Measurements from ENCODE around the gene JAG2.

The JAG2 gene

DNA sequence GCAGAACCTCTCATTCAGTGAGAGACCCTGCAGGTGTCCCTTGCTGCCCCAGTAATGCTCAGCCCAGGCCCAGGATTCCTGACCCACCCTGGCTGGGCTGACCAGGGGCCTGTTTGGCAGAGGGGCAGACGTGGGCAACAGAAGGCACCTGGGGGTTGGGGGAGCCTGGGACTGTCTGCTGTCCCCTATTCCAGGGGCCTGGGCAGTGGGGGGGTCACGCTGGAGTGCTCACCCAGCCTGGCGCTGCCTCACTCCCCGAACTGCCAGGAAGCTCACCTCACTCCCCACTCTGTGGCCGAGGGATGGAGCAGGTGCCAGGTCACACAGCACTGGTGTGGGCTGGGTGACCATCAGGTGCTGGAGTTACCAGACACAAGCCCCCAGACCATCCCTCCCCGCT lies 35.1 kb upstream of the JAG2 start:
- no peak for DNase-seq (ENCODE audit: low spot score)

DNA sequence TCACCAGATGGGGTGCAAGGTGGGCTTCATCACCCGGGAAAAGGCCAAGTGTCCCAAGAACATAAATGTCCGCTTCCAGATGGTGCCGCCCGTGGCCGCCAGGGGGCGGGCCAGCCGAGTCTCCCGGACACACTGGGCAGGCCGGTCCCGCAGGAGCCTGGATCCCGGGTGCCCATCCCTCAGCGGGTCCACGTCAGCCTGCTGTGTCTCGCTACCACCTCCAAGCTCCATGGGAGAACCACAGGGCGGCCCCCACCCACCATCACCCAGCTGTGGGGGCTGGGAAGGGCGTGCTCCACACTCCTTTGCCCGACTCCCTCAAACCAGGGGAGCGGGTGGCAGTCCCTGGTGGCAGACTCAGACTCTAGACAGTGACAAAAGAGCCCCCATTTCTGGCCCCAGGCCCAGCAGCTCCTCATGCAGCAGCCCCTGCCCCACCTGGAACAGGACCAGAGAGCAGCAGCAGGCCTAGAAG lies 34.5 kb upstream of the JAG2 start:
- peak; percentile 56 for DNase-seq (ENCODE audit: low spot score)

DNA sequence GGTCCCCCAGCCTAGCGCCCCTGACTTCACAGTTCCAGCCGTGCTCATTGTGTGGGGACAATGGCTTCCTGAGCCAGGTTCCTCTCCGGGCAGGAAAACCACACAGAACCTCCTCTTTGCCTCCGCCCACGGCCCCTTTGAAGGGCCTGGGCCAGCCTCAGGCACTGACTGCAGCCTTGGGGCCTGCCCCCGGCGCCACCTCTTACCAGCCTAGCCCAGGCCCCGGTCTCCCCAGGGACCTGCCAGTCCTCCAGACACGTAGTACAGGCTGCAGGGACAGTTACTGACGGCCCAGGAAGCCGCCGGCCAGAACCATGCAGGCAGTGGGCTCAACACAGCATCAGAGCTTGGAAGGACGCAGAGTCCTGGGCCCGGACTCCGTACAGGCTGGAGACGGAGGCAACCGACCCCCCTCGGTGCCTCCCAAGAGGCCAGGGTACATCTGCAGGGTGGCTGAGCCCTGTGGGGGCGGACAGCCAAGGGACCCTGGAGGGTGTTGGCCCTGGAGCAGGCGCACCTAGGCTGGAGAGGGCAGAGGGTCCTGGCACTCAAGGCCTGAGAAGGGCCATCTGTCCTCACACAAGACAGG lies 33.4 kb upstream of the JAG2 start:
- DNase-seq (ENCODE audit: low spot score) = no peak

DNA sequence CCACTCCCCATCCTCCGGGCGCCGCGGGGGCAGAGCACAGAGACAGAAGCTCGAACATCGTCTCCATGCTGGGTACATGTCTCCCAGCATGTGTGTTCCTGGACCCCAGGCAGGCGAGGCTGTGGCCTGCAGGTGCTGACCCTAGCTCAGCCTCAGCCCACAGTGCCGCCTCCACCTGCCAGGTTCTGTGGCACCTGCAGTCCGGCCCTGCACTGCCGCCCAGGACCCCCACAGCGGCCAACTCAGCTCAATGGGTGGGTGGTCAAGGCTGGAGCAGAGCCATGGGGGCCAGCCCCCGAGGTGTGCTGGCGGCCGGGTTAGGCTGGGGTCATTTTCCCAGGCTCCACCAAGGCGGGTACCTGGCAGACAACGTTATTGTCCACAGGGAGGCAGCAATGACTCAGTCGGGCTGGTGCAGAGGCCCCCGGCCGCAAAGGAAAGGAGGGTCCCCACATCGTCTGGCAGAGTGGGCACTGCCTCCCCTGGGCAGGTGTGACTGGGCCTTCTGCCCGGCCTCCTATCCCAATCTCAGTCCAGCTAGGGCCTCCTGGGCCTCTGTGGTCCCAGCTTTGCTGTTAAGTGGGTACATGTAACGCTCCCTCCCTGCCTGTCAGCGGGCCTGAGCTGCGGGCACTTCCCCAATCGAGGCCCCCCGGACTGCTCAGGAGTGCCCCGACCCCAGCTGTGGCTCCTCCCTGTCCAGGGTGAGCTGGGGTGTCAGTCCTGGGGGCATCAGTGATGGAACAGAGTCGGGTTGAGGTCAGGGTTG lies 32.8 kb upstream of the JAG2 start:
- no peak for DNase-seq (ENCODE audit: low spot score)

DNA sequence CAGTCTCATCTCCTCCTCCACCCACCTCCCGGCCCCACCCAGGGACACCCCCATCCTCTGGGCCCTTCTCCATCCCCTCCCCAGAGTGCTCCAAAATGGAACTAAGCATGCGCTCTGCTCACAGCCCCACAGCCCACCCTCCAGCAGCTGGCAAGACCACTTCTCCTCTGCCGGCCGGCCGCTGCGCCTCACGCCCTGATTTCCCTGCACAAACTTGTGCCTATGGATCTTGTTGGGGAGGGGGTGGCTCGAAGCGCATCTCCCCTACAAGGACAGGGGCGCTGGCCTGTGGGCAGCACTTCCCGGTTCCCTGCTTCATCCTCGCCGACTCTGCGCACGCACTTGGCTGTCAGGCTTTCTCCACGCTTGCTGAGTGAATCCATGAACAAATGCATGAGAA lies 32.1 kb upstream of the JAG2 start:
- DNase-seq (ENCODE audit: low spot score) = no peak

DNA sequence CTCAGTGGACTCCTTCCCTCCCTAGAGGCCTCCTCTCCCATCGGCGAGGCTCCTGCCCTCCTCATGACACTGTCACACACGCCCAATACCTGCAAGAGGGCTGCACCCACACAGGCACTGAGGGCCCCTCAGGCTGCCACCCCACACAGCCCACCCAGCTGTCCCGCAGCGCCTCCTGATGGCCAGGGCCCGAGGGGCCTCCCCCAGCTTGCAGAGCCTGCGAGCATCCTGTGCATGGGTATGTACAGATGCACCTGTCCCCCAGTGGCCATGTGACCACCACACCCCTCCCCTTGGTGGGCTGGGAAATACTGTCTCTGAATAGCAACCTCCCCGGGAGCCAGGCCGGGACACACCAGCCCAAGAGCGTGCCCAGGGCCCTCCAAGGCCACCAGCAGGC lies 31.5 kb upstream of the JAG2 start:
- no peak for DNase-seq (ENCODE audit: low spot score)

DNA sequence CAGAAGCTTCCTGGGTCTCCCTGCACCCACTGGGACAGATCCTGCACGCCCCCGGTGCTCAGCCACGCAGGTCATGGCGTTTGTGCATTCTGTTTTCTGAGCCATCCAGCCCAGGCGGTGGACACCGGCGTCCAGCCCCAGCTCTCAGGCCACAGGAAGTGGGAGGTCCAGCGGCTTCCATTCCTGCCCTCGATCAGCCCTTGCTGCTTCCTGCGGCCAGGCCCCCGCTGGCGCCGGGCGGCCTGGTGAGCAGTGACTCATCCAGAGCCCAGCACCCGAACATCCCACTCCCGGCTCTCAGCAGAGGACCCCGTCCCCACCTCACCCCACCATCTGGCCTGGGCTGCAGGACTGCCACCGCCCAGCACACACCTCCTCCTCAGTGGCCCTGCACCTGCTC lies 30.5 kb upstream of the JAG2 start:
- no peak for DNase-seq (ENCODE audit: low spot score)

DNA sequence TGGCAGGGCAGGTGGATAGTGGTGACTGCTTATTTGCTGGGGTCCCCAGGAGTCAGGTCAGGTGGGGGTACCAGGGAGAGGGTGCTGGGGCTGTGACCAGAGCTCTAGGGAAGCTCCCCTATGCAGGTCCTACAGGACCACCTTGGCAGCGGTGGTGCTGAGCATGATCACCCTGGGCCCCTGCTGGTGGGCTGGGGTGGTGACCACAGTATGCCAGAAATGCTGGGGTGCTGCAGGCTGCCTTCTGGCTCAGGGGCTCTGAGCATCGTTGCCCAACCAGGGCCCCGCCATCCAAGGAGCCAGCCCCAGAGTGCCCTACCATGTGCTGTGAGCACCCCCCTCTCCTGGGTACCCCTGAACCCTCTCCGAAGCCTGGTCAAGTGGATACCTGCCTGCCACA lies 30.0 kb upstream of the JAG2 start:
- DNase-seq (ENCODE audit: low spot score) = no peak

DNA sequence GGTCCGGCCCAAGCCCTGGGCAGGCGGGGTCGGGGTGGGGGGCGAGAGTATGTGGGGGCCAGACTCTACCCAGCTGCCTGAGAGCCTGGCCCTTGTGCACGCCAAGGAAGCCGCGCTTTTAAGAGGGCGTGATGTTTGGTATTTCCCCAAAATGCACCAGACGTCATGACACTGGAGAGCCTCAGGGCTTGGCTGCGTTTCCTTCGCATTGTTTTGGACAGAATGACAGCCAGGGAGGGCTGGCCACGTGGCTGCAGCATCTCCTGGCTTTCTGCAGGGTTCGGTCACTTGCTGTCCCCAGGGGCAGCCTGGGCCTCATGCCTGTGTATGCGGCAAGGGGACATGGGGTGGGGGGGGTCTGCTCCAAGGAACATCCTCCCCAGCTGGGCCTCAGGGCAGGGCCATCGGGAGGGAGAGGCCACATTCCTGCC lies 28.6 kb upstream of the JAG2 start:
- no peak for DNase-seq (ENCODE audit: low spot score)

DNA sequence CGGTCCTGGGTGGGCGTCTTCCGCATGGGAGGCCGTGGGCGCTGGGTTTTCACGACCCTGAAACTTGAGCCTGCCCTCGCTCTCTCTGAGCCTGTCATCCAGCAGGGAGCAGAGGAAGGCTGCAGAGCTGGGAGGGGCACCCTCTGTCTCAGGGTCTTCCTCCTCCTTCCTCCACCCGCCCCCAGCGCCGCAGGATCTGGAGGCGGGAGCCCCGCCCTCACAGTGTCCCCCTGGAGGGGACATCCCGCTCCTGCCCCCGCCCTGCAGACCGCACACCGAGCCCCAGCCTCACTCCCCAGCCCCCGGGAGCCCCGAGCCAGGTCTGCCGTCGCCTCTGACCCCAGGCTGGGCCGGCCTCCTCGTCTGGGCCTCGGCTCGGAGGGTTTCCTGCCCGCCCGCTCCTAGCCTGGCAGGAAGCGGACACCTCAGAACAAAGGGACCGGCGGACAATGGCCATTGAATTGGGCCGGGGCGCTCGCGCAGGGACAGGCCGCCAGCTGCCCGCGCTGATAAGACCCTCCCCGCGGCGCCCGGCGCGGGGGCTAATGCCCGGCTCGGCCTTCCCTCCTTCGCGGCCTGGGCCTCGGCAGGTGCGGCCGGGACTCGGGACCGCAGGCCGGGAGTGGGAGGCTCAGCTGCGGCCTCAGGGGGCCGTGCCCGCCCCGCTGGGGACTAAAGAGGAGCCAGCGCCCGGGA lies 27.8 kb upstream of the JAG2 start:
- no peak for DNase-seq (ENCODE audit: low spot score)

DNA sequence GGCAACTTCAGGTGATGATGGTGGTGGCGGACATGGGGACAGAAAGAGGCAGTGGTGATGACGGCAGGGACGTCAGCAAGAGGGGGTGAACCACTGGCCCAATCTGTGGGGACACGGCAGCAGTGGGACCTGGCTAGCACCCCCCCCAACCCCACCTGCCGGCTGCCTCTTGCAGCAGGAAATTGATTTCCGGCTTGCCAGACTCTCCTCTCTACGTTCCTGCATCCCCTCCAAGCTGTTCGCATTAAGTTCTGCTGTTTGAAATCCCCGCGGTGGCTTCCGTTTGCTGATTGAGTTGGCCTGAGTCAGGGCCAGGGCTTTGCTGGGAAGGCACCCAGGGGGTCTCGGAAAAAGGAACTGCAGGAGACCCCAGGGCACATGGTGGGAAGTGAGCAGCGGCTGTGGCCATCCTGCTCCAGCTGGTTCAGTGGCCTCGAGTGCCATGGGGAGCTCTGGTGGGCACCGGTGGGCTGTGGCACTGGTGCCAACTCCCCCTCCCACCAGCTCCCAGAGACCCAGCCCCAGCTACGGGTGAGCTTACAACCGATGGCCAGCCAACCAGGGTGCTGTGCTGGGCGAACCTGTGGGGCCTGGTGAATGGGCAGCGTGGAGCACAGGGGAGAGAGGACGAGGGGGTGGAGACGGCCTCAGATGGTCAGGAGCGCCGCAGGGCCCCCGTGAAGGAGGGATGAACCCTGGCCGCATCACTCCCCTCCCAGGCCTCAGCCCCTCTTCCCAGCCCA lies 27.1 kb upstream of the JAG2 start:
- DNase-seq (ENCODE audit: low spot score) = no peak

DNA sequence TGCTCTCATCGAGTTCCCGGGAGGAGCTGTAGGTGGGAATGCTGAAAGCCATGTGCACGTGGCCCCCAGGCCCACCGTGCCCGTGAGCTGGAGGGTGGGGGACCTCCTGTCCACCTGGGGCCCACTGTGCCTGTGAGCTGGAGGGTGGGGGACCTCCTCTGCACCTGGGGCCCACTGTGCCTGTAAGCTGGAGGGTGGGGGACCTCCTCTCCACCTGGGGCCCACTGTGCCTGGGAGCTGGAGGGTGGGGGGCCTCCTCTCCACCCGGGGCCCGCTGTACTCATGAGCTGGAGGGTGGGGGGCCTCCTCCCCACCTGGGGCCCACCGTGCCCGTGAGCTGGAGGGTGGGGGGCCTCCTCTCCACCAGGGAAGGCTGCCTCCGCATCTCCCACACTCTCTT lies 26.5 kb upstream of the JAG2 start:
- DNase-seq (ENCODE audit: low spot score) = no peak

DNA sequence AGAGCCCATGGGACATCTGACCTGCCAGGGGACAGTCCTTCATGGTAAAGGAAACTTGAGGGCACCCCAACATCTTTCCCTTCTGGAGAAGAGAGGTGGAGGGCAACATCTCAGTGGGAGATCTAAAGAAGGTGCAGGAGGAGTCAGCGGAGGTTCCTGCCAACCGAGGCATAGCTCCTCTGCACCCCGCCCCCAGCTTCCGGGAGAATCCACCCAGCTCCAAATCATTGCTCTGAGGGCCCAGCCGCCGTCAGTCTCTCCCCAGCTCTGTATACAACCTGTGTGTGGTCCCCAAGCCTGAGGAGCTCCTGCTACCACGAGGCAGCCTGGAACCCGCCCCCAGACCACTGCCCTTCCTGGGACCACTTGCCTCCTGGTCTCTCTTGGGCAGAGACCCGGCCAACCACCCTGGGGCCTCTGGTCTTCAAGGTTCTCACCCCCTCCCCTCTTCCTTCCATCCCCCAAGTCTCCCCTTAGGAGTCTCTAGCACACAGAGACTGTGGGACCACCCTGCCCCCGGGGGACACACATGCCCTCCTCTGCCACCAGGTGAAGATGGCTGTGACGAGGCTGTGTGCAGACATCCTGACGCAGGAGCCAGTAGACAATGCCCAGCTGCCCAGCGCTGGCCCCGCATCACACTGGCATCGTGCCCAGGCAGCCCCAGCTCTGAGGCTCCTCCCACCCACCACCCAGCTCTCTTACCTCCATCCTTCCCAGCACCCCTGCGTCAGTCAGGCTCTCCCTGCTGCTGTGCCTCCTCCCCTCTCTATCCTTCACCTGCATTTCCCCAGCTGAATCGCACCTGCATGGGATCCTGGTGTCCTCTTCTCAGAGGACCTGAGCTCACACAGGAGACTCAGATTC lies 25.6 kb upstream of the JAG2 start:
- DNase-seq (ENCODE audit: low spot score) = no peak

DNA sequence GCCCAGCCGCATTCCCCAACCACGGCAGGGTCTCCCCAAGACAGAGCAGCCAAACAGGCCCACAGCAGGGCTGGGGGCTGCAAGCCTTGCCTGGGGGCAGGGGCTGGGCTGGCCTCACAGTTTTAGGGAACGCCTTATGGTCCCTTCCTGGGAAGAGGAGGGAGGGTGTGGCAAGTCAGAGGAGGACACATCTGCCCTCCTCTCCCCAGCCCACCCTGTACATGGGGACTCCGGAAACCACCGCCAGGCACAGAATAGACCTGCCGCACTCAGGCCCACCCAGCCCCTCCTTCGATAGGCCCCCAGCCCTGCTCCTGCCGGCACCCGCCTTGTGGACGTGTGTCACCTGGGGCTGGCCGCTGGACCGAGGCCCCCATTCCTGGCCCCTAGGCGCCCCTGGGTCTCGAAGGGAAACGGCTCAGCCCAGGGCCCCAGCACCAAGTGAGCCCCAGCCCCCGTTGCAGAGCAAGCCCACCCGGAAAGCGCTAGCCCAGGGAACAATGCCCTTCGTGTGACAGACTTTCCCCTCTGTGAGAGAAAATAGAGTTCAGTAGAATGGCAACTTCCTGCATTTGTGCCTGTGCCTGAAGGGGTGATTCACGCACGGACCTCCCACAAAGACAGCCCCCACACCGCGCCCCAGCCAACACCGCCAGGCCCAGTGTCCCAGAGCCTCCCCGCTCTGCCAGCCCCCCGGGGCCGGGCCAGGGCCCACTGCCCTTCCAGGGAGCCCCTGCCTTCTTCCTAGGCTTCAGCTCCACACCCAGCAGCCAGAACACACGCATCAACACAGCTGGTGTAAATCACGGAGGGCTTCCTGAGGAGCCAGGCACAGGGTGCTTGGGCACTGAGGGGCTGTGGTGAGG lies 24.5 kb upstream of the JAG2 start:
- DNase-seq (ENCODE audit: low spot score) = no peak

DNA sequence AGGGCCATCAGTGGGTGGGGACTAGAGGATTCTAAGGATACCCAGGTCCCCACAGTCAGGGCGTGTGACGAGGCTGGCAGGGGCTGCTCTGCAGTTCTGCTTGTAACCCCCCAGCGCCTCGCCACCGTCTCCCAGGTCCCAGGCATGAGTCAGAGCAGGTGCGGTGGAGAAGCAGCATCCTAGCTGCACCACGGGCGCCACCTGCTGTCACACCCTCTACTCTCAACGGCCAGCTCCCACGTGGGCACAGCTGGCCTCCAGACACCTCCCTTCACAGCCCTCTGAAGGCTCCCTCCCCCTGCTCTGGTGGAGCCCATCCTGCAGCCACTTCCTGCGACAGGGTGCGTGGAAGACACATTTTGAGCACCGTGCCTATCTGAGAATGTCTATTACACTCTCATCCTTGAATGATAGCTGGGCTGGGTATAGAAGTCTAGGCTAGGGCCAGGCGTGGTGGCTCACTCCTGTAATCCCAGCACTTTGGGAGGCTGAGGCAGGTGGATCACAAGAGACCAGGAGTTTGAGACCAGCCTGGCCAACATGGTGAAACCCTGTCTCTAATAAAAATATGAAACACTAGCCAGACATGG lies 19.5 kb upstream of the JAG2 start:
- DNase-seq (ENCODE audit: low spot score) = no peak

DNA sequence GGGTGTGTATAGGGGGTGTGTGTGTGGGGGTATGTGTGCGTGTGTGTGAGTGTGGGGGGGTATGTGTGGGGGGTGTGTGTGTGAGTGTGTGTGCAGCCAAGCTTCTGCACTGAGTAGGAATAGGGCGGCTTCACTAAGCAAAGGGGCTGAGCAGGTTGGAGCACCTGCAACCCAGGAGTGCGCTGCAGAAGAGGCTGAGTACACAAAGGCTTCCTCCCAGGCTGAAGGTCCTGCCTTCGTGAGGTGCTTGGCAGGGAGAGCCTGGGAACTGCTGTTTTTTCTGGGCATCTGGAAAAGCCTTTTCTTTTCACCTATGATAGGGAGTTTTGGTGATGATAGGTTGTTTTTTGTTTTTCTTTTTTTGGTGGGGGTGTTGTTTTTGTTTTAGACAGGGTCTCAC lies 18.5 kb upstream of the JAG2 start:
- no peak for DNase-seq (ENCODE audit: low spot score)

DNA sequence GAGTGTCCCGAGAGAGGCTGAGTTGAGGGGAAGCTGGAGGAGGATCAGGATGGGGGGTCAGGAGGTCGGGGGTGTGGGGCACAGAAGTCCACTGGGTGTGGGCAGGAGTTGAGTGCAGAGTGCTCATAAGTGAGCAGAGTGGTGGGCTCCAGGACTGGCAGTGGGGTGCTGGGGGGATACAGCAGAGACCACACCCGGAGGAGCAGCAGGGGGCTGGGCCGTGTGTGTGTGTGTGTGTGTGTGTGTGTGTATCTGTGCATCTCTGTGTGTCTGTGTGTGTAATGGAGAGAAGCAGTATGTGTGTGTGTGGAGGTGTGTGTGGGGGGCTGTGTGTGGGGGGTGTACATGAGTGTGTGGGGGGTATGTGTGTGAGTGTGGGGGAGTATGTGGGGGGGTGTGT lies 17.4 kb upstream of the JAG2 start:
- no peak for DNase-seq (ENCODE audit: low spot score)

DNA sequence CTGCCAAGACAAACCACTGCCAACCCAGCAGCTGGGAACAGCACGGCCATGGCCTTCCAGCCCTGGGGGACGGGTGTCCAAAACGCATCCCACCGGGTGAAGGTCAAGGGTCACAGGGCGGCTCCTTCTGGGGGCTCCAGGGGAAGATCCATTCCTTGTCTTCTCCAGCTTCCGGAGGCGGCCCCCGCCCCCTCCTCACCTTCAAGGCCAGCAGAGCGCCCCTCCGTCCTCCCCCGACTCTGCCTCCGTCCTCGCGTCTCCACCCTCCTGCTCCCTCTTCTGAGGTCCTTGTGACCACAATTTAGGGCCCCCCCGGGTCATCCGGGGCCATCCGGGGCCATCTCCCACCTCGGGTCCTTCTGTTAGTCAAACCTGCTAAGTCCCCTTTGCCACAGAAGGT lies 16.4 kb upstream of the JAG2 start:
- DNase-seq (ENCODE audit: low spot score) = no peak

DNA sequence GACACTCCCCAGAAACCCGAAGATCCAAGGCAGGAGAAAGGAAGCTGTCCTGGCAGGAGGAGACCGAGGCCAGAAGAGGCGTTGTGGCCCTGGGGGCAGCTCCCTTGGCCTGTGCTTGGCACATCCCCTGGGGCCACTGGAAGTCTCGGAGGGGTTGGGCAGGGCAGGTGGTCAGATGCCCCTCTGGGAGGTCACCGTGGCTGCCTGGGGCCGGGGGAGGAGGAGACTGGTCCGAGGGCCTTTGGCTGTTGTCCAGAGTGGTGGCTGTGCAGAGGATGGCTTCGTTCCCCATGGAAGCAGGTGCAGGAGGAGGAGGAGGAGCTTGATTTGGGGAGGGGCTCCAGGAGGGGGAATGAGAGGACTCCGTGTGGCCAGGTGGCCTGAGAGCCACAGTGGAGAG lies 15.9 kb upstream of the JAG2 start:
- no peak for DNase-seq (ENCODE audit: low spot score)

DNA sequence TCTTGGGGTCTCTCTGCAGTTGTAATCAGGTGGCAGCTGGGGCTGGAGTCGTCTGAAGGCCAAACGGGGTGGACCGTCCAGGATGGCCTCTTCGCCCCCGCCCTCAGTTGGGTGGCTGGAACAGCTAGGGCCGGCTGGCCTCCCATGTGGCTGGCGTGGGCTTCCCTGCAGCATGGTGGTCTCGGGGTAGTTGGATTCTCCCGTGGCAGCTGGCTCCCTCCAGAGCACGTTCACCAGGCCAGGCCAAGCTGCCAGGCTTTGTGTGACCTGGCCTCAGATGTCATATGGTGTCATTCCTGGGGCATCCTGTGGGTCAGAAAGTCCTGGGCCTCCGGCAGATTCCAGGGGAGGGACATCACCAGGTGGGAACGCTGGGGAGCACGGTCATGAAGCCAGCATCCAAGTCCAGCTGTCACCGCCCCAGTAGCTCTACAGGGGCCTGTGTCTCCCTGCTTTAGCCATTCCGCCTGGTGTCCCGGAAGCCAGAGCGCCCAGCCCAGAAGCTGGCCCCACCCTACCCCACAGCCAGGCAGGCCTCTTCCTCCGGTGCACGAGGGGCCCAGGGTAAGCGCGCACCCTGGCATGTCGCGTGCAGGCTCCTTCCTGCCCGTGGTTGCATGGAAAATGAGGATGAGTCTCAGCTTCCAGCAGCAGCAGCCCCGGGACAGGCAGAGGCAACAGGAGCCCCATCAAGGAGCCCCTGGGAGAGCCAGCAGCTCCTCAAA lies 13.9 kb upstream of the JAG2 start:
- DNase-seq (ENCODE audit: low spot score) = no peak

All from hematopoietic multipotent progenitor cell treated with erythropoietin and hydrocortisone succinate and interleukin-3 and kit ligand, for 15 days (in vitro differentiated cells).